ENCODE data around the gene C2CD3.

C2CD3 gene

DNA sequence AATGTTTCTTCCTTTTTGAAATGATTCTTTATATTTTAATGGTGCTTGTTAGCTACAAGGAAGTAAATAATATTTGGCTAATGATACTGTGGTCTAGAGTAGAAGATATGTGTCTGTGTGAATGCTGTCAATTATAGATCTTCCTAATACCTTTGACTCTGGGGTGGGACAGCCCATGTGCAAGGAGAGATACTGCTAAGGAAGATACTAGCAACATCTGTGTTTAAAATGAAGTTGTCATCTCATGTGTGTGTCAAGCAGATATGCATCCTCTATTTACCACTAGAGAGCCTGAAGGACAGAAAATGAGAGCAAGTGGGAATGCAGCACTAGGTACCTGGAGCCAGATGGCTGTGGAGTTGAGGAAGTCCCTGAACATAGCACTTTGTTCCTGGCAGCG is 34.4 kb upstream of the C2CD3 start:
- TF ChIP-seq CTCF (conservative IDR thresholded peaks at IDR 0.05; ENCODE audit: low read depth, low read length), result no peak
- DNase-seq (ENCODE audit: low read depth), result no peak

GRCh38 chr11:74204701-74205100 is 33.9 kb upstream of the C2CD3 start:
- TF ChIP-seq CTCF (conservative IDR thresholded peaks at IDR 0.05; ENCODE audit: low read depth, low read length), result no peak
- no peak overlapping the region for H3K4me3 ChIP-seq (ENCODE audit: low read depth, low read length)
- DNase-seq (ENCODE audit: low read depth), result peak; percentile 20

More for the DNA sequence above, 34.4 kb upstream of the C2CD3 start:
- H3K4me3 ChIP-seq (ENCODE audit: low read depth, low read length), result no peak overlapping the region

DNA sequence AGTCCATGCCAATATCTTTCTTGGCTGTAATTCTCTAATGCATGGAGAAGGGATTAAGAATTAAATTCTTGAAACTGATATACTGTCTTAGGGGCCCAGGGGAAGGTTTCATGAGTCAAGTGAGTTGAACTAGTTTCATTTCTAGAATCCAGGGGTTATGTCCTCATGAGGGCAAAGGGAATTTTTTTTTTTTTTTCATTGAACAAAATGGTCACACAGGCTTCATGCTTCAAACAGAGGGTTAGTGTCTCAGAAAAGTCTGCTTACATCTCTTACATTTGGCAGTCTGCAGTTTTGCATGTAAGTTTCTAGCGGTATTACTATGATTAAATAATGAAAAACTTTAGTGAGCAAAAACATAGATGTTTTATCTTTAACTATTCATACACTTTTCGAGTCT is 33.2 kb upstream of the C2CD3 start:
- no peak overlapping the region for H3K4me3 ChIP-seq (ENCODE audit: low read depth, low read length)
- no peak for DNase-seq (ENCODE audit: low read depth)
- no peak for TF ChIP-seq CTCF (conservative IDR thresholded peaks at IDR 0.05; ENCODE audit: low read depth, low read length)

DNA sequence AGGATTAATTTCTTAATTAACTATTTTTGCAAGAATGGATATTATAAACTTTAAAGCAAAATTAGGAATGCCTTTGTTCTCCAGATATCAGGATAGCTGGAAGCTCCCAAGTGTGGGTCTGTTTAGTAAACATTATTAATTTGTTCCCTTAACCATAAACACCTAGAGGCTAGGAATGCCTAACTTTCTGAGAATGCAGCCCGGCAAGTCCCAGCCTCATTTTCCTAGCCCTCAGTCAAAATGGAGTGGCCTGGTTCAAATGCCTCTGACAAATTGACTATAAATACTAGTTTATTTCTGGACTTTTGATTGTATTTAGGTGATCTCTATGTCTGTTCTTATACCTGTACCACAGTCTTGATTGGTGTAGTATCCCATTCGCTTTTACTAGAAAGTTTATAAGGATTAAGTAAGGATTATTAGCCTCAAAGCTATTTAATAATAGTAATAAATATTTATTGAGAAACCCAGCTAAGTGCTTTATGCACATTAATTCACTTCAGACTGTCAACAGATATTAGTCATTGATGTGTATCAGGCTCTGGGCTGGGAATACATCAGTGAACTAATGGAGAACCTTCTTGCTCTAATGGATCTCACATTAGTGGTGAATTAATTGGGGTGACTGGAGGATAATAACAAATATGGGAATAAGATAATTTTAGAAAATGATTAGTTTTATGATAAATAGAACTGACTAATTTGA is 26.1 kb upstream of the C2CD3 start:
- no peak overlapping the region for H3K4me3 ChIP-seq (ENCODE audit: low read depth, low read length)
- no peak for DNase-seq (ENCODE audit: low read depth)
- no peak for TF ChIP-seq CTCF (conservative IDR thresholded peaks at IDR 0.05; ENCODE audit: low read depth, low read length)

- H3K4me3 ChIP-seq (ENCODE audit: low read depth, low read length), result no peak overlapping the region
- TF ChIP-seq CTCF (conservative IDR thresholded peaks at IDR 0.05; ENCODE audit: low read depth, low read length), result no peak
- DNase-seq (ENCODE audit: low read depth), result peak; percentile 5
These were observed 25.0 kb upstream of the C2CD3 start for GRCh38 chr11:74195828-74196227.

DNA sequence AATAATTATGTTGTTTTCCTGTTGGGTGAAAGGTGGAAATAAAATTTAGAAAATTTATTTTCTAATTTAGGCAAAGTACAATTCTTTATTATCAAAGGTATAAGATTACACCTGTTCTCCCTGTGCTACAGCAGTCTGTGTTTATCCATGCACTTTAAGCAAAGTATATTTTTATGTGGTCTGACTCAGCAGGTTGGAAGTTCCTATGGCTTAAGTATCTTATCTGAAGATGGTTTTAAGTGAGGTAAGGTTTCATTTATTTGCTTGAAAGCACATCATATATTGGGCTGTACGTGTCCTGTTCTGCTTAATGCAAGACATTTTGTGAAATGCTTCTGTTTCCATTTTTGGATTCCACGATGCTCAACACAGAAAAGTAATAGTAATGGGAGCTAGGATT is 14.9 kb upstream of the C2CD3 start:
- TF ChIP-seq CTCF (conservative IDR thresholded peaks at IDR 0.05; ENCODE audit: low read depth, low read length), result no peak
- no peak overlapping the region for H3K4me3 ChIP-seq (ENCODE audit: low read depth, low read length)
- DNase-seq (ENCODE audit: low read depth), result peak; percentile 69

DNA sequence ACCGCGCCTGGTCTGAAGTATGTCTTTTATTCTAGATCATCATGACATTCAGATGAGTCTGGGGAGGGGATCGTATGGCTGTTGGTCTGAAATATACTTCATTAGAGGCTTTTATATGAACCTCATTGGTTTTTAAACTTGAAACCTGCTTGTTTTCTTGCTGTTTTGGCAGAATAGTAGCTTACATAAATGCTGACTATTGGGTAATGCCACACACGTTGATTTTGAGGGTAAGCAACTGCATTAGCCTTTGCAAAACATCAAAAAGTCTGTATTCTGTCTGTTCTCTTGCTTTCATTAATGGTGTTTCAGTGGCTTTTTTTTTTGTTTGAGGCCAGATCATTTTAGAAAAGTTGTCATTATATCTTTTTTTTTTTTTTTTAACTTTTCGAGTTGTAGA is 14.5 kb upstream of the C2CD3 start:
- DNase-seq (ENCODE audit: low read depth), result no peak
- no peak for TF ChIP-seq CTCF (conservative IDR thresholded peaks at IDR 0.05; ENCODE audit: low read depth, low read length)
- no peak overlapping the region for H3K4me3 ChIP-seq (ENCODE audit: low read depth, low read length)

All from choroid plexus epithelial cell (primary cell).